GM12892 (cell line): Measurements from ENCODE around the gene IL18R1.

Experiments
- DNase-seq: peaks from one replicate; pipeline ENCODE4 v3.0.0; 2011; ENCODE audit not compliant: insufficient read length
- FAIRE-seq: peaks from 2 replicates; lab custom pipeline; 2011; peaks lifted over from hg19 to GRCh38; lab: Jason Lieb, UNC
- POLR2A ChIP-seq: IDR thresholded peaks from 2 replicates; pipeline ENCODE4 v1.6.1; 2011; ENCODE audit warnings: low read depth, low read length, control low read depth
- POLR2AphosphoS5 ChIP-seq: IDR thresholded peaks from 2 replicates; pipeline ENCODE4 v1.6.1; 2011; ENCODE audit warnings: low read depth, low read length, control low read depth
- TAF1 ChIP-seq: IDR thresholded peaks from 2 replicates; pipeline ENCODE4 v1.6.1; 2011; ENCODE audit warnings: low read depth, mild to moderate bottlenecking, control low read depth, low read length, borderline replicate concordance

The IL18R1 gene

GRCh38 chr2:102439065-102439695 lies 83.6 kb downstream of the IL18R1 start:
- TF ChIP-seq POLR2AphosphoS5 (no peak), TAF1 (no peak), POLR2A (no peak)
- DNase-seq (no peak), FAIRE-seq (no peak)

GRCh38 chr2:102442967-102443828 lies 87.6 kb downstream of the IL18R1 start:
- DNase-seq (no peak), FAIRE-seq (no peak)
- no peak for TF ChIP-seq POLR2AphosphoS5
- no peak for TF ChIP-seq TAF1
- TF ChIP-seq POLR2A: no peak

- FAIRE-seq (no peak), DNase-seq (no peak)
- TF ChIP-seq TAF1 (no peak), POLR2A (no peak), POLR2AphosphoS5 (no peak)
Observed at GRCh38 chr2:102444233-102444632, 88.6 kb downstream of the IL18R1 start.

GRCh38 chr2:102446936-102447335 lies 91.3 kb downstream of the IL18R1 start:
- FAIRE-seq (no peak), DNase-seq (no peak)
- TF ChIP-seq POLR2A (no peak), POLR2AphosphoS5 (no peak), TAF1 (no peak)
